ENCODE results near the gene LRG1.
A peak's percentile ranks its signal among the peaks of the same experiment; 100 is the strongest.

The LRG1 gene

DNA sequence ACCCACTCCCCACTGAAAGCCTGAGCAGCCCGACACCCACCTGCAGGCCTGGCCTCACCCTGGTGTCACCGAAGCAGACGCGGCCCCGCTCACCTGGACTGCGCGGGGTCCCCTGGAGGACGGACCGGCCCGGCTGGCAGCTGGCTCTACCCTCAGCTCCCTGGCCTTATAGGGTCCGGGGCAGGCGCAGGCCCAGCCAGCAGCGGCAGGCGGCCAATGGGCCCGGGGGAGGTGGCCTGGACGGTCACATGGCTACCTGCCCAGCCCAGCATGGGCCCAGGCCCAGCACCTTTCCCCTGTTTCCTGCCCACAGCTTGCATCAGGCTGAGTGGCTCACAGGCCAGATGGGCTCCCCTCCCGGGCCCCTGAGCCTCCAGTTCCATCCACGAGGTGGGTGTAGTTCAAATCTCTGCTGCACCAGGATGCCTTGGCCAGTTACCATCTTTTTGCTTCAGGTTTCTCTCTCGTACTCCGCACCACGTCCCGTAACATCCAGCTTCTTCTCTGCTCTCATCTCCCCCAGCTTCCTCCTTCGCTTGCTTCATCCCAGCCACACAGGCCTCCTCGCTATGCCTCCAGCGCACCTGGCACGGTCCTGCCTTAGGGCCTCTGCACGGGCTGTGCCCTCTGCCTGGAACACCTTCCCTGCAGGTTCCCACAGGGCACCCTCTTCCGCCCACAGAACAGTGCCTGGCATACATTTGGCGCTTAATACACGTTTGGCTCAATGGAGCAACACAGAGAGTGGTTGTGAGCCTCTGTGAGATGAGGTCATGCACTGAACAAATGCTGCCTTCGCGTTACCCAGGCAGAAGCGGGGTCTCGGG, 21.3 kb downstream of the LRG1 start, which contains the start of gene PLIN4:
TSS of gene PLIN4 (minus strand) at position 142 of the 827 bp plus-strand sequence. CDS start 214 bp downstream, outside the sequence.
- TF ChIP-seq, protein P1, sequence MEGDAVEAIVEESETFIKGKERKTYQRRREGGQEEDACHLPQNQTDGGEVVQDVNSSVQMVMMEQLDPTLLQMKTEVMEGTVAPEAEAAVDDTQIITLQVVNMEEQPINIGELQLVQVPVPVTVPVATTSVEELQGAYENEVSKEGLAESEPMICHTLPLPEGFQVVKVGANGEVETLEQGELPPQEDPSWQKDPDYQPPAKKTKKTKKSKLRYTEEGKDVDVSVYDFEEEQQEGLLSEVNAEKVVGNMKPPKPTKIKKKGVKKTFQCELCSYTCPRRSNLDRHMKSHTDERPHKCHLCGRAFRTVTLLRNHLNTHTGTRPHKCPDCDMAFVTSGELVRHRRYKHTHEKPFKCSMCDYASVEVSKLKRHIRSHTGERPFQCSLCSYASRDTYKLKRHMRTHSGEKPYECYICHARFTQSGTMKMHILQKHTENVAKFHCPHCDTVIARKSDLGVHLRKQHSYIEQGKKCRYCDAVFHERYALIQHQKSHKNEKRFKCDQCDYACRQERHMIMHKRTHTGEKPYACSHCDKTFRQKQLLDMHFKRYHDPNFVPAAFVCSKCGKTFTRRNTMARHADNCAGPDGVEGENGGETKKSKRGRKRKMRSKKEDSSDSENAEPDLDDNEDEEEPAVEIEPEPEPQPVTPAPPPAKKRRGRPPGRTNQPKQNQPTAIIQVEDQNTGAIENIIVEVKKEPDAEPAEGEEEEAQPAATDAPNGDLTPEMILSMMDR (IDR thresholded peaks at IDR 0.05; ENCODE audit: poor library complexity, severe bottlenecking), result no peak
- H3K4me1 ChIP-seq (ENCODE audit: insufficient read depth, poor library complexity, severe bottlenecking), result peaks cover 10% of the 10 kb centered on the region
- no peak within 1 kb of the TSS for H3K27ac ChIP-seq (ENCODE audit: poor library complexity, severe bottlenecking)
- no peak for DNase-seq (ENCODE audit: low spot score)
- no peaks in the 10 kb centered on the region for H3K27me3 ChIP-seq (ENCODE audit: insufficient read depth, poor library complexity, severe bottlenecking)
- no peaks in the 10 kb centered on the region for H3K9me3 ChIP-seq (ENCODE audit: severe bottlenecking)
- H3K36me3 ChIP-seq (ENCODE audit: low read depth), result no peaks in the 10 kb centered on the region
- peak; percentile 66 for ATAC-seq (ENCODE audit: low read depth)
- H3K4me3 ChIP-seq (ENCODE audit: severe bottlenecking), result no peak within 1 kb of the TSS

DNA sequence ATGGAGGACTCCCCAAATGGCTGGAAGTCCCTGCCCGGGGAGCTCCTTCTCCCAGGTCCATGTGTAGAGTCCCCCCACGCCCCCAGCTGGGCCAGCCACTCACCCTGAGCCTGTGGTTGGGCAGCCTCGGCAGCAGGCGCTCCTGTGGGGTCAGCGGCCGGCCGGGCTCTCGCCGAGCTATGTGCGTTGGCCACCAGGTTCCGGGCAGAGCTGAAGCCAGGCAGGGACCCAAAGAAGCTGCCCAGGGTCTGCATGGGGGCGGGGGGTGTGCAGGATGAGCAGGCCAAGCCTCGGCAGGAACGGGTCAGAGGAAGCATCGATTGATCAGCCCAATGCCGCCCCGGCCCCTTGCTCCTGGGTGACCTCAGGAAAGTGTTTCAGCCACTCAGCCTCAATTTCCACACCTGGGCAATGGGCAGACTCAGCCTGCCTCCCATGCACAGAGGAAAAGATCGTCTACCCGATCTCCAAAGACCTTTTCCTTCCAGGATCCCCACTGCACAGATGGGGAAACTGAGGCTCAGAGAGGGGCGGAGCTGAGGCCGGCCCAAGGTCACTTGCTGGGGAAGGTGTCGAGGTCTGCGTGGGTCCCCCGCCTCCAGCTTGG, 22.3 kb downstream of the LRG1 start:
- Histone ChIP-seq H3K4me3 (ENCODE audit: severe bottlenecking) (no peak overlapping the region), H3K27ac (ENCODE audit: poor library complexity, severe bottlenecking) (no peak overlapping the region), H3K36me3 (ENCODE audit: low read depth) (no peaks in the 10 kb centered on the region), H3K4me1 (ENCODE audit: insufficient read depth, poor library complexity, severe bottlenecking) (peaks cover 10% of the 10 kb centered on the region), H3K9me3 (ENCODE audit: severe bottlenecking) (no peaks in the 10 kb centered on the region), H3K27me3 (ENCODE audit: insufficient read depth, poor library complexity, severe bottlenecking) (no peaks in the 10 kb centered on the region)
- no peak for DNase-seq (ENCODE audit: low spot score)
- TF ChIP-seq, protein P1 (IDR thresholded peaks at IDR 0.05; ENCODE audit: poor library complexity, severe bottlenecking), result no peak
- ATAC-seq (ENCODE audit: low read depth), result no peak

DNA sequence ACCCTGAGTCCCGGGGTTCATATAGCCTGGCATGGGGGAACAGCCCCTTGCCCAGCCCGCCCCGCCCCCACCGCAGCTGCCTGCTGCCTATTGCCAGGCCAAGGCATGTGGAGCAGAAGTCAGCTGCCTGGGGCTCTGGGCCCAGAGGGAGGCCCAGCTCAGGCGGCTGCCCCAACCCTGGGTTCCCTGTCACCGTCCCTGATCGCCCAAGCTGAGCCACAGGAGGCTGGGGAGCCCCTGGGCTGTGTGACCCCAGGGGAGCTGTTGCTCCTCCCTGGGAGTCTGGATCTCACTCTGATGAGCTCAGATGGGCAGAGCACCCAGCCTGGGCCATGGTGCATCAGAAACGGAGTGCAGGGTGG, 22.9 kb downstream of the LRG1 start:
- H3K4me3 ChIP-seq (ENCODE audit: severe bottlenecking), result no peak overlapping the region
- peaks cover 10% of the 10 kb centered on the region for H3K4me1 ChIP-seq (ENCODE audit: insufficient read depth, poor library complexity, severe bottlenecking)
- TF ChIP-seq, protein P1 (IDR thresholded peaks at IDR 0.05; ENCODE audit: poor library complexity, severe bottlenecking), result no peak
- no peak for ATAC-seq (ENCODE audit: low read depth)
- H3K36me3 ChIP-seq (ENCODE audit: low read depth), result no peaks in the 10 kb centered on the region
- DNase-seq (ENCODE audit: low spot score), result no peak
- no peaks in the 10 kb centered on the region for H3K9me3 ChIP-seq (ENCODE audit: severe bottlenecking)
- no peaks in the 10 kb centered on the region for H3K27me3 ChIP-seq (ENCODE audit: insufficient read depth, poor library complexity, severe bottlenecking)
- no peak overlapping the region for H3K27ac ChIP-seq (ENCODE audit: poor library complexity, severe bottlenecking)

DNA sequence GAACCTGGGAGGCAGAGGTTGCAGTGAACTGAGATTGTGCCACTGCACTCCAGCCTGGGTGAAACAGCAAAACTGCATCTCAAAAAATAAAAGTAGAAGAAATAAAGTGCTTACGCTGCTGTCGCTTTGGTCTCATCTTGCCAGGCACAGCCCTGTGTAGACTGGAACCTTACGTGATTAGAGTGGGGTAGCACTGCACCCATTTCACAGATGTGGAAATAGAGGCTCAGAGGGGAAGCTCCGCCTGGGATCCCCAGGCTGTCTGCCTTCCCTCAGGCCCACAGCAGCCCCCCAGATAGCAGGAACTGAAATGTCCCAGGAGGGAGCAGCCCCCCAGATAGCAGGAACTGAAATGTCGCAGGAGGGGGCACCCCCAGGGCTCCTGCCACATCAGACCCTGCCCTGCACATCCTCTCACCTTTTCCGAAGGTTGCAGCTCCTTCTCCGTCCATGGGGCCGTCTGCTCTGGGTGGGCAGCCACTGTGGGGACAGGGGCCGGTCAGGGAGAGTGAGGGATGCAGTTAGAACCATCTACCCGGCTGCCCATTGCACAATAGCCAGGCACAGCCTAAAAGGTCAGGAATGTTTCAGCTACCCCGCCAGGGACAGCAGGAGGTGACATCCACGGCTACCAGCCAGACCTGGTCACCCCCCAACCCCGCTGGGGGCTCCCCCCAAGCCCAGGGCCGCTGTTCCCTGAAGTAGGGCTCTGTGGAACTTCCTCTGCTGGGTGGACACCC, 23.5 kb downstream of the LRG1 start:
- TF ChIP-seq, protein P1 (IDR thresholded peaks at IDR 0.05; ENCODE audit: poor library complexity, severe bottlenecking), result no peak
- no peaks in the 10 kb centered on the region for H3K27me3 ChIP-seq (ENCODE audit: insufficient read depth, poor library complexity, severe bottlenecking)
- ATAC-seq (ENCODE audit: low read depth) (no peak), DNase-seq (ENCODE audit: low spot score) (no peak)
- no peaks in the 10 kb centered on the region for H3K36me3 ChIP-seq (ENCODE audit: low read depth)
- H3K9me3 ChIP-seq (ENCODE audit: severe bottlenecking), result no peaks in the 10 kb centered on the region
- peaks cover 10% of the 10 kb centered on the region for H3K4me1 ChIP-seq (ENCODE audit: insufficient read depth, poor library complexity, severe bottlenecking)
- no peak overlapping the region for H3K27ac ChIP-seq (ENCODE audit: poor library complexity, severe bottlenecking)
- H3K4me3 ChIP-seq (ENCODE audit: severe bottlenecking), result no peak overlapping the region

All from RWPE2 (cell line).